H1 (cell line): Measurements from ENCODE around the gene TMEM198. TPM values are rescaled to one million over a fixed set of nuclear protein-coding genes. Genes with fewer than 3 reads are reported as not detected.

Source experiments
- CTCF ChIA-PET: fragments of 300-600 bp; sonication (Branson Sonifier 250); formaldehyde crosslinking; loops from one replicate; lab custom pipeline; 2021; ENCODE audit not compliant: partially characterized antibody; lab: Charles Lee
- POLR2A ChIA-PET: fragments of 300-600 bp; sonication (Branson Sonifier 250); formaldehyde crosslinking; loops from one replicate; lab custom pipeline; 2021; ENCODE audit warnings: inconsistent platforms; ENCODE audit not compliant: partially characterized antibody; lab: Charles Lee
- DNase-seq, 2 experiments: peaks; one replicate each; pipeline versions ENCODE4 v3.0.0 to v3.0.0-alpha.2; 2010 to 2022; ENCODE audit warnings: low spot score in 2 of 2, low read depth in 1 of 2, mixed read lengths in 1 of 2
- FAIRE-seq: peaks from 2 replicates; lab custom pipeline; 2011; peaks lifted over from hg19 to GRCh38; lab: Jason Lieb, UNC
- H2AFZ ChIP-seq: 2 replicates; pipeline ENCODE4 v1.8.1; 2012; ENCODE audit warnings: low read length, inconsistent platforms
- H2AK5ac ChIP-seq: 2 replicates; pipeline ENCODE4 v1.6.1; 2013; ENCODE audit warnings: low read depth, low read length
- H2BK120ac ChIP-seq: replicated peaks from 2 replicates; pipeline ENCODE3; 2013; ENCODE audit warnings: low read depth, low read length, inconsistent platforms
- H2BK12ac ChIP-seq: 2 replicates; pipeline ENCODE4 v1.6.1; 2013; ENCODE audit warnings: low read depth, low read length
- H2BK15ac ChIP-seq: 2 replicates; pipeline ENCODE4 v1.6.1; 2013; ENCODE audit warnings: low read length
- H2BK20ac ChIP-seq: 2 replicates; pipeline ENCODE4 v1.6.1; 2013; ENCODE audit warnings: low read length
- H2BK5ac ChIP-seq: 2 replicates; pipeline ENCODE4 v1.6.1; 2013; ENCODE audit warnings: low read depth, low read length
- H3K14ac ChIP-seq: 2 replicates; pipeline ENCODE4 v1.6.1; 2013; ENCODE audit warnings: inconsistent platforms; ENCODE audit not compliant: insufficient read length
- H3K18ac ChIP-seq: 2 replicates; pipeline ENCODE4 v1.6.1; 2013; ENCODE audit warnings: low read length; ENCODE audit errors: extremely low read depth
- H3K23ac ChIP-seq: 2 replicates; pipeline ENCODE4 v1.6.1; 2013; ENCODE audit warnings: inconsistent platforms; ENCODE audit not compliant: insufficient read length
- H3K23me2 ChIP-seq: 2 replicates; pipeline ENCODE4 v1.6.1; 2013; ENCODE audit warnings: low read depth, low read length
- H3K27ac ChIP-seq: 2 replicates; pipeline ENCODE4 v1.6.1; 2011; ENCODE audit warnings: low read depth, low read length, inconsistent platforms
- H3K27me3 ChIP-seq, 4 experiments: replicated peaks in 1 of 4; 1 replicate in 1 of 4; 2 replicates in 3 of 4; pipeline versions ENCODE4 v1.6.1 to v1.8.1; 2011 to 2013; ENCODE audit warnings: low read length in 3 of 4, mild to moderate bottlenecking in 3 of 4, inconsistent platforms in 2 of 4, mixed read lengths in 2 of 4, moderate library complexity in 1 of 4; ENCODE audit not compliant: control insufficient read depth in 3 of 4, insufficient read depth in 3 of 4; ENCODE audit errors: extremely low read depth in 1 of 4
- H3K36me3 ChIP-seq, 4 experiments: 2 replicates each; pipeline versions ENCODE4 v1.6.1 to v1.8.1; 2011 to 2013; ENCODE audit warnings: mild to moderate bottlenecking in 4 of 4, low read length in 3 of 4, moderate library complexity in 2 of 4, control low read depth in 1 of 4, inconsistent platforms in 1 of 4; ENCODE audit not compliant: insufficient read depth in 4 of 4, control insufficient read depth in 2 of 4
- H3K4ac ChIP-seq: replicated peaks from 2 replicates; pipeline ENCODE3; 2013; ENCODE audit warnings: low read length, low read depth, mixed read lengths, inconsistent platforms; ENCODE audit not compliant: insufficient read length
- H3K4me1 ChIP-seq, 4 experiments: replicated peaks in 1 of 4; 1 replicate in 1 of 4; 2 replicates in 3 of 4; pipeline versions ENCODE4 v1.6.1 to v1.8.1; 2011 to 2013; ENCODE audit warnings: low read length in 3 of 4, inconsistent platforms in 2 of 4, mixed read lengths in 1 of 4; ENCODE audit not compliant: insufficient read depth in 4 of 4, control insufficient read depth in 3 of 4
- H3K4me2 ChIP-seq, 2 experiments: 2 replicates each; pipeline versions ENCODE4 v1.6.1 to v1.8.1; 2011 to 2013; ENCODE audit warnings: low read depth in 2 of 2, low read length in 2 of 2, control low read depth in 1 of 2, inconsistent platforms in 1 of 2, mild to moderate bottlenecking in 1 of 2; ENCODE audit not compliant: insufficient read depth in 1 of 2
- H3K4me3 ChIP-seq, 4 experiments: fragments of 200-600, 300-600 bp in 1 of 4; sonication (generic), shearing (Covaris generic), sonication (Bioruptor Twin) in 1 of 4; 2 replicates each; pipeline versions ENCODE4 v1.5.1 to v1.8.1; 2011 to 2016; ENCODE audit warnings: low read length in 4 of 4, low read depth in 3 of 4, control low read depth in 2 of 4, inconsistent platforms in 2 of 4, mild to moderate bottlenecking in 2 of 4, mixed read lengths in 1 of 4, moderate library complexity in 1 of 4; ENCODE audit not compliant: insufficient read depth in 2 of 4; ENCODE audit errors: extremely low read depth in 1 of 4
- H3K56ac ChIP-seq: replicated peaks from 2 replicates; pipeline ENCODE3; 2013; ENCODE audit warnings: low read depth, mild to moderate bottlenecking, mixed read lengths, low read length, inconsistent platforms; ENCODE audit not compliant: insufficient read length
- H3K79me1 ChIP-seq: 2 replicates; pipeline ENCODE4 v1.6.1; 2013; ENCODE audit warnings: low read depth, low read length, control low read depth
- H3K79me2 ChIP-seq, 2 experiments: 2 replicates each; pipeline versions ENCODE4 v1.6.1 to v1.8.1; 2012 to 2013; ENCODE audit warnings: low read length in 2 of 2, mild to moderate bottlenecking in 2 of 2, inconsistent platforms in 1 of 2; ENCODE audit not compliant: insufficient read depth in 2 of 2, control insufficient read depth in 1 of 2
- H3K9ac ChIP-seq, 4 experiments: replicated peaks in 1 of 4; 1 replicate in 1 of 4; 2 replicates in 3 of 4; pipeline versions ENCODE4 v1.6.1 to v1.8.1; 2011 to 2013; ENCODE audit warnings: low read depth in 3 of 4, low read length in 3 of 4, control low read depth in 2 of 4, mild to moderate bottlenecking in 2 of 4, moderate library complexity in 2 of 4, inconsistent platforms in 1 of 4; ENCODE audit errors: extremely low read depth in 1 of 4
- H3K9me3 ChIP-seq, 2 experiments: 2 replicates each; pipeline versions ENCODE4 v1.6.1 to v1.8.1; 2012 to 2013; ENCODE audit warnings: mild to moderate bottlenecking in 2 of 2, moderate library complexity in 2 of 2, control low read depth in 1 of 2, inconsistent platforms in 1 of 2, low read depth in 1 of 2, low read length in 1 of 2, mixed read lengths in 1 of 2; ENCODE audit not compliant: insufficient read depth in 2 of 2
- H4K20me1 ChIP-seq, 2 experiments: replicated peaks in 1 of 2; 2 replicates each; pipeline versions ENCODE3 to v1.8.1; 2011 to 2013; ENCODE audit warnings: inconsistent platforms in 2 of 2, low read length in 2 of 2, mild to moderate bottlenecking in 1 of 2; ENCODE audit not compliant: insufficient read depth in 2 of 2, control insufficient read depth in 1 of 2
- H4K5ac ChIP-seq: 2 replicates; pipeline ENCODE4 v1.6.1; 2013; ENCODE audit warnings: low read length, low read depth, mixed read lengths, inconsistent platforms; ENCODE audit not compliant: insufficient read length
- H4K8ac ChIP-seq: 2 replicates; pipeline ENCODE4 v1.8.0; 2013; ENCODE audit warnings: mild to moderate bottlenecking, moderate library complexity, low read length, inconsistent platforms; ENCODE audit not compliant: insufficient read depth; ENCODE audit errors: extremely low read depth
- H4K91ac ChIP-seq: replicated peaks from 2 replicates; pipeline ENCODE3; 2013; ENCODE audit warnings: low read length, mixed read lengths, inconsistent platforms; ENCODE audit not compliant: insufficient read length
- BRCA1 ChIP-seq: IDR thresholded peaks from 2 replicates; pipeline ENCODE4 v1.6.1; 2012; ENCODE audit warnings: low read depth, low read length, improper control_type of control experiment
- CEBPB ChIP-seq: IDR thresholded peaks from 2 replicates; pipeline ENCODE4 v1.6.1; 2012; ENCODE audit warnings: low read depth, low read length
- EP300 ChIP-seq, 2 experiments: IDR thresholded peaks; 1 replicate in 1 of 2; 2 replicates in 1 of 2; pipeline ENCODE4 v1.6.1; 2011 to 2012; ENCODE audit warnings: low read depth in 2 of 2, low read length in 2 of 2, mild to moderate bottlenecking in 2 of 2, borderline replicate concordance in 1 of 2, inconsistent platforms in 1 of 2, moderate library complexity in 1 of 2
- SRF ChIP-seq: IDR thresholded peaks from 2 replicates; pipeline ENCODE4 v1.6.1; 2011; ENCODE audit warnings: mild to moderate bottlenecking, low read depth, low read length, moderate library complexity
- whole genome bisulfite sequencing, 2 experiments: shearing (Covaris generic) in 1 of 2; methylation state at CpG; one replicate each; pipeline versions ENCODE4 v1.1.6 to v1.1.7; 2013 to 2015; ENCODE audit warnings: low lambda C conversion rate in 2 of 2, mixed read lengths in 2 of 2, inconsistent platforms in 1 of 2, low coverage in 1 of 2, missing lambda C conversion rate in 1 of 2; ENCODE audit not compliant: insufficient replicate concordance in 2 of 2, insufficient coverage in 1 of 2, insufficient read length in 1 of 2; ENCODE audit errors: extremely low coverage in 1 of 2, missing lambda C conversion rate in 1 of 2; 5-methylcytosine and 5-hydroxymethylcytosine counted together
- polyA plus RNA-seq, 7 experiments: library from polyadenylated mRNA; depleted of rRNA in 3 of 7; stranded (reverse) in 5 of 7; unstranded in 2 of 7; fragments of >200 nt in 5 of 7; fragments of 200-250 nt in 2 of 7; gene quantifications; 1 replicate in 5 of 7; 2 replicates in 1 of 7; 4 replicates in 1 of 7; pipeline versions ENCODE4 v1.2.1 to v1.2.3, GENCODE V29; 2011 to 2013; ENCODE audit warnings: missing spikeins in 2 of 7, mixed read lengths in 2 of 7
- total RNA-seq: library from RNA; stranded (reverse); fragmentation: NEBNext Ultra II Directional; extraction: Animal tissue kit (Norgen Biotek cat#: 25700); gene quantifications from 2 replicates; pipeline ENCODE4 v1.2.1, GENCODE V29; 2021

TMEM198 gene
- total and polyA plus RNA-seq, 2 of the 8 experiments (the other 6 are each of a cell fraction or from before 2014, with no cell fraction given) = 10.2 to 10.4 TPM

DNA sequence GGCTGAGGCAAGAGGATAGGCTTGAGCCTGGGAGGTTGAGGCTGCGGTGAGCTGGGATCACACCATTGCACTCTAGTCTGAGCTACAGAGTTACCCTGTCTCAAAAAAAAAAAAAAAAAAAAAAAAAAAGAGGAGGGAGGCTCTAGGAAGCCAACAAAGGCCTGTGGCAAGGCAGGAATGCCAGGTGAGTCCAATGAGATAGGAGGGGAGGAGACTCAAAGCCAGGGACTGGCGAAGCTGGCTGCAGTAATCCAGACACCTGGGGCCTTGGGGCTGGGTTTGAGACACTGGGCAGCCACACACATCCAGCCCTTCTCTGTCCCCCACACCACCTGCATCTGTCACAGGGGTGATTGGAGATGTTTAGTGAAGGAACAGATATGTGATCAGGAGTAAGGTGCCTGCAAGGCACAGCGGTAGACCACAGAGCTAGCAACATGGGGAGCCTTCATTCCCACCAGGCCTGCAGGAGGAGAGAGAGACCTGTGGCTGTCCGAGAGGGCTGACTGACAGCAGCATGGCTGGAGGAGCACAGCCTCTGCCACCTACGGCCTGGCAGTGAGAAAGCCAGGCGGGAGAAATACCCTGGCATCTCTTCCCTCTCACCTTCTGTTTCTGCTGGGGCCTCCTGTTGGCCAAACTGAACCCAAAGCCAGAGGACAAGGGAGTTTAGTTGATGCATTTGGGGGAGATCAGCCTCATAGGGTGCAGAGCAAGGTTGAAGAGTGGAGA, 9.7 kb upstream of the TMEM198 start:
- H3K4me3 ChIP-seq = no peak overlapping the region
- no peak overlapping the region for H4K5ac ChIP-seq
- peaks cover 3% of the 10 kb centered on the region; the same call in 1 of the 2 replicates for H3K23me2 ChIP-seq
- H3K36me3 ChIP-seq = peaks cover 0 to 2% (median under 1%) of the 10 kb centered on the region in 4 experiments; a peak in 2 of 8 replicates
- H3K9me3 ChIP-seq = no peaks in the 10 kb centered on the region
- H3K18ac ChIP-seq = no peak overlapping the region
- peak overlapping the region in 1 of 4 experiments; percentile 4; a peak in 1 of 7 replicates for H3K9ac ChIP-seq
- H3K14ac ChIP-seq = no peak overlapping the region
- H3K56ac ChIP-seq = no peak overlapping the region
- H4K20me1 ChIP-seq = no peaks in the 10 kb centered on the region
- H4K91ac ChIP-seq = peak overlapping the region; percentile 58
- WGBS, 2 experiments = 84% methylated on average over 6 of the region's 6 CpGs; no CpG with 5 or more reads in 1 of the 2 experiments
- no peak overlapping the region for H3K4me2 ChIP-seq
- peak overlapping the region; percentile 81; the same call in 1 of the 2 replicates for H2BK15ac ChIP-seq
- no peaks in the 10 kb centered on the region for H3K79me2 ChIP-seq
- no peak overlapping the region for H2BK120ac ChIP-seq
- no peak for DNase-seq
- CTCF ChIA-PET = interaction anchor here (0.8 to 113.1 kb wide), 9 partner anchors 8 to 128 kb away, joined by 3 to 7248 read pairs (median 293); partner anchors contain the start of genes ASIC4, DES, GMPPA and SPEG
- peaks cover 0 to 23% (median 16%) of the 10 kb centered on the region in 4 experiments; a peak in 6 of 7 replicates for H3K4me1 ChIP-seq
- 0 out of 2 replicates have a peak overlapping the region, but pooled peaks have one; percentile 57 for H2AFZ ChIP-seq
- H2BK20ac ChIP-seq = no peak overlapping the region
- no peak overlapping the region for H3K23ac ChIP-seq
- H3K79me1 ChIP-seq = no peaks in the 10 kb centered on the region
- peaks cover 0 to 10% (median 6%) of the 10 kb centered on the region in 4 experiments; a peak in 6 of 7 replicates for H3K27me3 ChIP-seq
- no peak overlapping the region for H2AK5ac ChIP-seq
- no peak overlapping the region for H3K4ac ChIP-seq
- H2BK5ac ChIP-seq = no peak overlapping the region
- no peak overlapping the region for H3K27ac ChIP-seq
- H4K8ac ChIP-seq = no peak overlapping the region
- no peak overlapping the region for H2BK12ac ChIP-seq
- FAIRE-seq = no peak
- POLR2A ChIA-PET = interaction anchor here (0.8 to 1.4 kb wide), 9 partner anchors 36 to 110 kb away, joined by 3 to 6 read pairs (median 3); partner anchors contain the start of genes INHA and OBSL1
- no peak for TF ChIP-seq EP300 (IDR thresholded peaks at IDR 0.05; ENCODE audit: borderline replicate concordance in 1 of 2, low read depth in 2 of 2, low read length in 2 of 2)
- no peak for TF ChIP-seq BRCA1
- no peak for TF ChIP-seq CEBPB
- TF ChIP-seq SRF = no peak
